Osteocyte (in vitro differentiated cells): Measurements from ENCODE around the gene PNLIPRP2. TPM values are rescaled to one million over a fixed set of nuclear protein-coding genes. Genes with fewer than 3 reads are reported as not detected.

Experiments
- DNase-seq: peaks from one replicate; pipeline ENCODE4 v3.0.0; 2021; ENCODE audit warnings: mixed read lengths; ENCODE audit not compliant: unreplicated experiment; ENCODE audit errors: extremely low spot score
- H3K27ac Mint-ChIP-seq: one replicate; pipeline ENCODE4 v1.8.0; 2021; ENCODE audit warnings: mild to moderate bottlenecking, mixed read lengths; ENCODE audit not compliant: unreplicated experiment
- H3K27me3 Mint-ChIP-seq: one replicate; pipeline ENCODE4 v1.8.0; 2021; ENCODE audit warnings: mixed read lengths; ENCODE audit not compliant: unreplicated experiment
- H3K36me3 Mint-ChIP-seq: one replicate; pipeline ENCODE4 v1.8.0; 2021; ENCODE audit warnings: mixed read lengths; ENCODE audit not compliant: unreplicated experiment
- H3K4me1 Mint-ChIP-seq: one replicate; pipeline ENCODE4 v1.8.0; 2021; ENCODE audit warnings: mixed read lengths; ENCODE audit not compliant: unreplicated experiment
- H3K4me3 Mint-ChIP-seq: one replicate; pipeline ENCODE4 v1.8.0; 2021; ENCODE audit warnings: mild to moderate bottlenecking, moderate library complexity, mixed read lengths; ENCODE audit not compliant: unreplicated experiment
- H3K9me3 Mint-ChIP-seq: one replicate; pipeline ENCODE4 v1.8.0; 2021; ENCODE audit warnings: mixed read lengths; ENCODE audit not compliant: unreplicated experiment
- CTCF ChIP-seq: fragments of 200-600 bp; sonication (generic); IDR thresholded peaks from 2 replicates; pipeline ENCODE4 v1.5.0; 2021; ENCODE audit warnings: antibody characterized with exemption, mild to moderate bottlenecking, moderate library complexity
- total RNA-seq: library from RNA; stranded (reverse); gene quantifications from 2 replicates; pipeline ENCODE4 v1.2.1, GENCODE V29; 2021

Gene PNLIPRP2
- total RNA-seq, 1 donor from 2014 or later: not detected

GRCh38 chr10:116670706-116671105 lies 50.0 kb downstream of the PNLIPRP2 start:
- H3K9me3 Mint-ChIP-seq: no peaks in the 10 kb centered on the region
- H3K4me1 Mint-ChIP-seq: no peaks in the 10 kb centered on the region
- H3K27ac Mint-ChIP-seq: no peak overlapping the region
- no peak overlapping the region for H3K4me3 Mint-ChIP-seq
- TF ChIP-seq CTCF: no peak
- H3K36me3 Mint-ChIP-seq: no peaks in the 10 kb centered on the region
- no peak for DNase-seq
- no peaks in the 10 kb centered on the region for H3K27me3 Mint-ChIP-seq

GRCh38 chr10:116671274-116671926 lies 50.6 kb downstream of the PNLIPRP2 start:
- Mint-ChIP-seq H3K36me3 (no peaks in the 10 kb centered on the region), H3K27me3 (no peaks in the 10 kb centered on the region), H3K27ac (no peak overlapping the region), H3K4me1 (no peaks in the 10 kb centered on the region), H3K9me3 (no peaks in the 10 kb centered on the region), H3K4me3 (no peak overlapping the region)
- DNase-seq: no peak
- no peak for TF ChIP-seq CTCF

- H3K4me1 Mint-ChIP-seq: no peaks in the 10 kb centered on the region
- DNase-seq: no peak
- H3K4me3 Mint-ChIP-seq: no peak overlapping the region
- H3K27me3 Mint-ChIP-seq: no peaks in the 10 kb centered on the region
- TF ChIP-seq CTCF: no peak
- no peak overlapping the region for H3K27ac Mint-ChIP-seq
- no peaks in the 10 kb centered on the region for H3K36me3 Mint-ChIP-seq
- H3K9me3 Mint-ChIP-seq: no peaks in the 10 kb centered on the region
Observed at GRCh38 chr10:116672891-116673290, 52.1 kb downstream of the PNLIPRP2 start.

DNA sequence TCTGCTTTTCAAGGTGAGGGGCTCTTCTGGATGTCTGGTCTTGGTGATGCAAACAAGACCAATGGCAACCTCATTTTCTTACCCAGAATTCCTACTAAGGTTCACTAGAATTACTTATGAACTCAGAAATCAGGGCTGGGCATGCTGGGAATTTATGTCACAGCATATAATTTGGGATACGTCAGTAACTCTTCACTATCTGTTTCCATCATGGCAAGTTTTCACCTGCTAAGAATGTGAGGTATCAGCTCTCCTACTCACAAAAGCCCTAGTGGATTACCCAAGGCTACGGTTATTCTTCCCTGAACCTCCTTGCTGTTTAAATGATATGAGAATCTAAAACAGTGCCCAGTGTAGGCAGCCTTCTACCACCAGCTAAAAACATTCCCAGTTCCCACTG lies 53.1 kb downstream of the PNLIPRP2 start:
- Mint-ChIP-seq H3K9me3 (no peaks in the 10 kb centered on the region), H3K27me3 (no peaks in the 10 kb centered on the region), H3K36me3 (no peaks in the 10 kb centered on the region), H3K4me3 (no peak overlapping the region), H3K4me1 (no peaks in the 10 kb centered on the region), H3K27ac (no peak overlapping the region)
- DNase-seq: no peak
- no peak for TF ChIP-seq CTCF

DNA sequence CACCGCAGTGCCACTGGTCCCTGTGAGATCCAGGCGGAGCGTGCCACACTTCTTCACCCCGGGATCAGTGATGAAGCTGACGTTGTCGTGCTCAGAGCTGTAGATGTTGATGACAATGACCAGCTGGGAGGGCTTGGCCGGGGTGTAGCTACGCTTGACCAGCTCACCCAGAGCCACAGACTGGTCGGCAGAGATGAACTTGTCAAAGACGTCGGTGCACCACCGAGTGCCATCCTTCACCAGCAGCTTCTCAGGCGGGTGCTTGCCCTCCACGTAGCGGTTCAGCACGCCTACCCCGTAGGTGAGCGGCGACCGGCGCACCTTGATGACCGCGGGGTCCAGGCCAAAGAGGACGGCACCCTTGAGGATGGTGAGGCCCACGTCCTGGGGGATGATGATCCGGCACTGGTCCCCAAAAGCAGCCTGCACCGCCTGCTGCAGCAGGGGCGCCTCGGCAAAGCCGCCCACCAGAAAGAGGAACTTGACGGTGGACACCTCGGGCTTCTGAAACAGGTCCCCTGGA lies 54.2 kb downstream of the PNLIPRP2 start:
- Mint-ChIP-seq H3K4me1 (no peaks in the 10 kb centered on the region), H3K9me3 (no peaks in the 10 kb centered on the region), H3K36me3 (no peaks in the 10 kb centered on the region), H3K4me3 (no peak overlapping the region), H3K27ac (no peak overlapping the region), H3K27me3 (no peaks in the 10 kb centered on the region)
- no peak for DNase-seq
- TF ChIP-seq CTCF: no peak
